Skeletal muscle tissue (tissue), 4 donors: ENCODE results near the gene VCL. TPM values are rescaled to one million over a fixed set of nuclear protein-coding genes. Genes with fewer than 3 reads are reported as not detected.
A peak's percentile ranks its signal among the peaks of the same experiment; 100 is the strongest.
"Not testable (repeated sequence)": the region's sequence is repeated elsewhere in the genome, so short reads cannot be mapped to it uniquely, and the experiment has no call there.

Source experiments
- H3K27ac ChIP-seq: one replicate; pipeline ENCODE4 v1.7.0; 2013; ENCODE audit warnings: mild to moderate bottlenecking, low read depth, low read length, inconsistent platforms
- H3K27me3 ChIP-seq, 3 donors: one replicate each; pipeline ENCODE4 v1.7.0; 2013; ENCODE audit warnings: low read length in 3 of 3; ENCODE audit not compliant: control insufficient read depth in 3 of 3, insufficient read depth in 3 of 3
- H3K36me3 ChIP-seq, 3 donors: one replicate each; pipeline ENCODE4 v1.7.0; 2013; ENCODE audit warnings: low read length in 3 of 3; ENCODE audit not compliant: control insufficient read depth in 3 of 3, insufficient read depth in 3 of 3
- H3K4me1 ChIP-seq, 3 donors: one replicate each; pipeline ENCODE4 v1.7.0; 2013; ENCODE audit warnings: low read length in 3 of 3, mild to moderate bottlenecking in 3 of 3; ENCODE audit not compliant: control insufficient read depth in 3 of 3, insufficient read depth in 3 of 3
- H3K4me3 ChIP-seq, 3 donors: one replicate each; pipeline ENCODE4 v1.7.0; 2013; ENCODE audit warnings: low read length in 3 of 3
- H3K9ac ChIP-seq, 3 donors: one replicate each; pipeline ENCODE4 v1.7.0; 2013; ENCODE audit warnings: low read length in 3 of 3, mild to moderate bottlenecking in 3 of 3, moderate library complexity in 2 of 3, low read depth in 1 of 3
- H3K9me3 ChIP-seq, 3 donors: one replicate each; pipeline ENCODE4 v1.7.0; 2013; ENCODE audit warnings: low read length in 3 of 3; ENCODE audit not compliant: control insufficient read depth in 3 of 3
- total RNA-seq: library from RNA; depleted of rRNA; stranded (reverse); fragments of >200 nt; gene quantifications from one replicate; pipeline ENCODE4 v1.2.3, GENCODE V29; 2014
- donor health status: Osteomylitis.

The VCL gene
- total RNA-seq, 1 donor from 2014 or later, result 83.0 TPM

DNA sequence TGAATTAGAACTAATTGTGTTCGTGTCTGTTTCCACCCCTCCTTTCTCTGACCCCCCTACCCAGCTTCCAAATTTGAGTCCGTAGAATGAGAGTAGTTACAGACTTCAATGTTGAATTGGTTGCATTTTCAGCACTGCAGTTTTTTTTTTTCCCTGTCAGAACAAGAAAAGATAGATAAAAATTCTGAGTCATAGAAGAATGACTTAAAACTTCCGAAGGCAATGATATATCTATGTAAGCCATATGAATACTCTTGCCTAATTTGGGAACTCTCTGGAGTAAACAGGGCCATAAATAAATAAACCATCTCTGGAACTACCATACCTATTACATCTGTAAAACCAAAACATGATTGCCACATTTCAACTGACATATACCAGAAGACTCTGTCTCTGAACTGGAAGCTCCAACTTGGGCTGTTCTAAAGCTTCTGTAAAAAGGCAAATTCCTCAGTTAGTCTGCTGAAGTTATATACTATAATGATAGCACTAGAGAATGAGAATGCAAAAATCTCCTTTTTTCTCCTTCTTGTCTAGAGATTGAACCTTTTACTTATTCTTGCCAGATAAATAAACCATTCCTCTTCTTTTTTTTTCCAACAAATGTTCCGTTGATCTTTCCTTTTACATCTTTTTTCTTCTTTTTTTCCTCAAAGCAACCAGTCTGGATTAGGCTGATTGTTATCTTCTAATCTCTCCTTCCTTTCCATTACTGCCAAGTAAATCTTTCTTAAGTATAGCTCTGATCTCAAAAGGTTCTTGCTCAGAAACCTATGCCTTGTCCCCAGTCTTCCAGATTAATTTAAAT, 23.5 kb downstream of the VCL start:
- Histone ChIP-seq H3K9ac (no peak overlapping the region), H3K27ac (peak overlapping the region; percentile 13), H3K27me3 (no peaks in the 10 kb centered on the region), H3K36me3 (peaks cover 0 to 3% (median 0%) of the 10 kb centered on the region in 3 donors), H3K4me1 (peaks cover 17 to 32% (median 23%) of the 10 kb centered on the region in 3 donors), H3K9me3 (no peaks in the 10 kb centered on the region), H3K4me3 (no peak overlapping the region)

DNA sequence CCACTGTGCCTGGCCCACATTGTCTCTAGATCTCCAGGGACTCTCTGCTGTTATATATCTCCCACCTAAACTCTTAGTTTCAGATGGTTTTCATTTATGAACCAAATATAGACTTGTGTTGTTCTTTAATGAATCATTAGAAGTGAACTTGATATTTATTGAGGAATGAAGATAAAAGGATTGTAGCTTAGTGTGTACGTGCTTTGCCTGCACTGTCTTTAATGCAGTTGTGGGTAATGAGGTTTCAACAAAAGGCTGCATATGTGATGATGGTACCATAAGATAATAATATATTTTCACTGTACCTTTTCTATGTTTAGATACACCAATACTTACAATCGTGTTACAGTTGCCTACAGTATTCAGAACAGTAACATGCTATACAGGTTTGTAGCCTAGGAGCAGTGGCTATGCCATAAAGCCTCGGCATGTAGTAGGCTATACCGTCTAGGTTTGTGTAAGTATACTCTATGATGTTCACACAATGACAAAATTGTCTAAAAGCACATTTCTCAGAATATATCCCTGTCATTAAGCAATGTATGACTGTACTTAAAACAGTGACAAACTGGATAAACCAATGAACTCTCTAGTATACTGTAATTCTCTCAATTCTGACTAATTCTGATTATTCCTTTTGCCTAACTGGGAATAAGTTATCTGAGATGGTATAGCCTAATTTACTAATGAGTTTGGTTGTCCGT, 25.2 kb downstream of the VCL start:
- Histone ChIP-seq H3K9ac (no peak overlapping the region), H3K36me3 (peaks cover 0 to 3% (median 0%) of the 10 kb centered on the region in 3 donors), H3K4me1 (peaks cover 17 to 32% (median 25%) of the 10 kb centered on the region in 3 donors), H3K27ac (no peak overlapping the region), H3K4me3 (no peak overlapping the region), H3K27me3 (no peaks in the 10 kb centered on the region), H3K9me3 (no peaks in the 10 kb centered on the region)

DNA sequence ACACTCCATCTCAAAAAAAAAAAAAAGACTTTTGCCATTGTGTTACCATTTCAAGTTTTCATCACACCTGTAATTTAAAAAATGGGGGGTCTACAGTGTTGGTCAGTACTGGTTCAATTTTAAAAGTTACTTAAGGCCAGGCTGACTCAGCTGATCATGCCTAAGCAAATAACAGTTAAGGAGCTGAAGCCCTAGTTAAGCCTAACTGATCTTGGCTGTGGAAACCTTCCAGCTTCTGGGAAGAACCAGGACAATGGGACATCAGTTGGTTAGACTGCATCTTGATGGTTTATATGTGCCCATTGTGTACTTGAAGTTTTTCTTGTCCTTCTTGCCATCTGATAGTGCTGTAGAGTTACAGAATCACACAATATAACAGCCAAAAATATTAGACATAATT, 26.7 kb downstream of the VCL start:
- no peak overlapping the region for H3K27ac ChIP-seq

DNA sequence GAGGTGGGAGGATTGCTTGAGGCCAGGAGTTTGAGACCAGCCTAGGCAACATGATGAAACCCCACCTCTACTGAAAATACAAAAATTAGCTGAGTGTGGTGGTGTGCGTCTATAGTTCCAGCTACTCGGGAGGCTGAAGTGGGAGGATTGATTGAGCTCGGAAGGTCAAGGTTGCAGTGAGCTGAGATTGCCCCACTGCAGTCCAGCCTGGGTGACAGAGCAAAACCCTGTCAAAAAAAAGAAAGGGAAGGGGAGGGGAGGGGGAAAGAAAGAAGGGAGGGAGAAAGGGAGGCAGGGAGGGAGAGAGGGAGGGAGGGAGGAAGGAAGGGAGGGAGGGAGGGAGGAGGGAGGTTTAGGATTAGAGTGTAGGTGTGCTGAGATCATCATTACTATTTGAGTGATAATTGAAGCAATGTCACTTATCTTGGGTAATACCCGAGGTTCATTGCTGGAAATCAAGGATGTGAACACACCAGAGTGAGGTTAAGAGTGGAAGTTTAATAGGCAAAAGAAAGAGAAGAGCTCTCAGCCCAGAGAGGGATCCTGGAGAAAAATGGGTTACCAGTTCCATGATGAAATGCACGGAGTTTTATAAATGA, 27.6 kb downstream of the VCL start:
- Histone ChIP-seq H3K9ac (no peak overlapping the region), H3K27ac (no peak overlapping the region), H3K36me3 (no peaks in the 10 kb centered on the region), H3K4me1 (peaks cover 17 to 35% (median 30%) of the 10 kb centered on the region in 3 donors), H3K27me3 (no peaks in the 10 kb centered on the region), H3K9me3 (no peaks in the 10 kb centered on the region), H3K4me3 (no peak overlapping the region)

More for the DNA sequence above, 26.7 kb downstream of the VCL start:
- Histone ChIP-seq H3K36me3 (no peaks in the 10 kb centered on the region), H3K9ac (no peak overlapping the region), H3K4me3 (no peak overlapping the region), H3K9me3 (no peaks in the 10 kb centered on the region), H3K4me1 (peaks cover 17 to 33% (median 25%) of the 10 kb centered on the region in 3 donors), H3K27me3 (no peaks in the 10 kb centered on the region)

DNA sequence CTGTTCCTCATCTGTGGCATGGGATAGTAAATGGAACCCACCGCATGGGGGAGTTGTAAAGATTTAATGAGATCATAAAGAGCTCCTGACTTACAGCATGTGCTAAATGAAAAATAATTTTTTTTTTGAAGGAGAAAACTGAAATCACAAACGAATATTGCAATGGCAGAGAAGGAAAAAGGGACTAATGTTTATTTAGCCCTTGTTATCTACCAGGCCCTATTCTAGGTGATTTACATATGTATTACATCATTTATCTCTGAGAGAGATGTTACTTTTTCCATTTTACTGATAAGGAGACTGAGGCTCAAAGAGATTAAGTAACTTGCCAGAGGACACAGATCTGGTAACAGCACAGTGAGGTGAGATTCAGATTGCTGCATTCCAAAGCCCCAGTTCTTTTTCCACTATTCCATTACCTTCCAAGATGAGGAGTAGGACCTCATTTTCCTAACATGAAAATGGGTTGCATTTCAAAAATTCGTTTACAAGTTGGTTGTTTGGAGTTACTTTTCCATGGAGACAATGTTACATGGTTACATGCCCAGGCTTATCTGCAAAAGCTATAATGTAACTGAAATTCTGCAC, 28.6 kb downstream of the VCL start:
- H3K9ac ChIP-seq, result no peak overlapping the region
- H3K36me3 ChIP-seq, result no peaks in the 10 kb centered on the region
- H3K9me3 ChIP-seq, result no peaks in the 10 kb centered on the region
- H3K4me1 ChIP-seq, result peaks cover 21 to 36% (median 31%) of the 10 kb centered on the region in 3 donors
- no peak overlapping the region for H3K4me3 ChIP-seq
- no peak overlapping the region for H3K27ac ChIP-seq
- no peaks in the 10 kb centered on the region for H3K27me3 ChIP-seq

DNA sequence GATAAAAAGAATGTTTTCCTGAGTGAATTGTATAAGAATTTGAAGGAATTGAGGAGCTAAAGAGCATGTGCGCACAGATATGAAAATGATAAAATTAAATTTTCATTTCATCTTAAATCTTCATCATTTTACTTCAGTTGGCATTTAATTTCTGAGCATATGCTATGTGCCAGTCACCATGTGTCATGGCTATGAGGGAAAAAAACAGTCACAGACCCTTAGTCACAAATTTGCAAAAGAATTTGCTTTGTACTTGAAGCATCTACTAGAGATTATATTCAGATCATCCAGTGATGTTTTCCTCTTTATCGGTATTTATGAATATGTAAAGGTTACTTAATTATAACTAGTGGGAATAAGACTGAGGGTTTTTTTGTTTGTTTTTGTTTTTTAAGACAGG, 29.8 kb downstream of the VCL start:
- Histone ChIP-seq H3K27me3 (no peaks in the 10 kb centered on the region), H3K9ac (no peak overlapping the region), H3K9me3 (no peaks in the 10 kb centered on the region), H3K36me3 (no peaks in the 10 kb centered on the region), H3K27ac (no peak overlapping the region), H3K4me3 (no peak overlapping the region), H3K4me1 (peaks cover 22 to 36% (median 31%) of the 10 kb centered on the region in 3 donors)

DNA sequence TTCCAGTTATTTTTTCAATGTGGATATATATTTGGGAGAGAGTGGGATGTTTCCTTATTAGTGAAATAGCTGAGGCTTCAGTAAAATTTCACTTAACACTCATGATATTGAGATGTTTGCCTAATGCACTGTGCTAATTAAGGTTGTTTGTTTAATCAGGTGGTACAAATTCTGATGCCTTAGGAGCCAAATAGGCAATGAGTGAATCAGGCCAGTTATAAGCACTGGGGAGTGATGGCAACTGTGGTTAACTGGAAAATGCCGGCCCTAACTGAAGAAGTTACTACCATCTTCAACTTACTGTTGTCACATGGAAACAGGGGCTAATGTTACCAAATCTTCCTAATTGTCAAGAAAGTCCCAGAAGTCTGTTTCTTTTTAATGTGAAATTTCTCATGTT, 32.0 kb downstream of the VCL start:
- H3K9me3 ChIP-seq, result no peaks in the 10 kb centered on the region
- H3K27ac ChIP-seq, result no peak overlapping the region
- no peaks in the 10 kb centered on the region for H3K36me3 ChIP-seq
- H3K4me3 ChIP-seq, result no peak overlapping the region
- peaks cover 15 to 40% (median 36%) of the 10 kb centered on the region in 3 donors for H3K4me1 ChIP-seq
- no peak overlapping the region for H3K9ac ChIP-seq
- H3K27me3 ChIP-seq, result no peaks in the 10 kb centered on the region

DNA sequence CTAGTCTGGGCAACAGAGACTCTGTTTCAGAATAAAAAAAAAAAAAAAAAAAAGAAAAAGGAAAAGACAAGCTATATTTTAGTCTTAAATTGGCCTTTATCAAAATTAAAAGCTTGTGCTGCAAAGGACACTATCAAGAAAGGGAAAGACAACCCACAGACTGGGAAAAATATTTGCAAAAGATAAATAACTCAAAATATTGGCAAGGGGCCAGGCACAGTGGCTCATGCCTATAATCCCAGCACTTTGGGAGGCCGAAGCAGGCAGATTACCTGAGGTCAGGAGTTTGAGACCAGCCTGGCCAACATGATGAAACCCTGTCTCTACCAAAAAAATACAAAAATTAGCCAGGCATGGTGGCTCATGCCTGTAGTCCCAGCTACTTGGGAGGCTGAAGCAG, 34.3 kb downstream of the VCL start:
- not testable (repeated sequence) for H3K9me3 ChIP-seq, H3K9ac ChIP-seq, H3K27me3 ChIP-seq, H3K4me3 ChIP-seq, H3K36me3 ChIP-seq, H3K27ac ChIP-seq
- peaks cover 15 to 35% (median 24%) of the 10 kb centered on the region in 3 donors for H3K4me1 ChIP-seq

DNA sequence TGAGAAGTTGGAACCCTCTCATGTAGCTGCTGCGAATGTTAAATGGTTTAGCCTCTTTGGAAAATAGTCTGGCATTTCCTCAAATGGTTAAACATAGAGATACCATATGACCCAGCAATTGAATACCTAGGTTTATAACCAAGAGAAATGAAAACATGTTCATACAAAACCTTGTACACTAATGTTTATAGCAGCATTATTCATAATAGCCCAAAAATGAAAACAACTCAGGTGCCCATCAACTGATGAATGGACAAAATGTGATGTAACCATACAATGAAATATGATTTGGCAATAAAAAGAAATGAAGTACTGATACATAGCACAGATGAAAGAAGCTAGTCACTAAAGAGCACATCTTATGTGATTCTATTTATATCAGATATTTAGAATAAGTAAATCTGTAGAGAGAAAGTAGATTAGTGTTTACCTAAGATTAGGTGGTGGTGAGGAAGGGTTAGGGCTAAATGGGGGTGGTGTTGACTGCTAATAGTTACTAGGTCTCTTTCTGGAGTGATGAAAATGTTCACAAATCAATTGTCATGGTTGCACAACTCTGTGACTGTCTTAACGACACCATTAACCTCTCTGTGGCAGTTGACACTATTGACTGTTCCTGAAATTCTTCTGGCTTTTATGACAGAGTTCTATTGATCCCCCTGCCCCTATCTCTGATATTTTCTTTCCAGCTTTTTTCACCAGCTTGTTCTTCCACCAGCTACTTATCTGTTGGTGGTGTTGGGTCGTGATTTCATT, 35.2 kb downstream of the VCL start:
- H3K36me3 ChIP-seq, result no peaks in the 10 kb centered on the region
- H3K4me3 ChIP-seq, result no peak overlapping the region
- no peaks in the 10 kb centered on the region for H3K9me3 ChIP-seq
- H3K4me1 ChIP-seq, result peaks cover 15 to 41% (median 24%) of the 10 kb centered on the region in 3 donors
- no peak overlapping the region for H3K9ac ChIP-seq
- peak overlapping the region; percentile 54 for H3K27ac ChIP-seq
- no peaks in the 10 kb centered on the region for H3K27me3 ChIP-seq
